Keratinocyte (primary cell): Measurements from ENCODE around the gene VCL.

Experiments used
- EZH2 ChIP-seq: IDR thresholded peaks from one replicate; pipeline ENCODE4 v1.6.1; 2012; ENCODE audit warnings: inconsistent platforms, mild to moderate bottlenecking, low read length, moderate library complexity
- TF ChIP-seq, protein P1 (sequence below), 3 experiments: IDR thresholded peaks in 1 of 3; conservative IDR thresholded peaks in 1 of 3; optimal IDR thresholded peaks in 1 of 3; 2 replicates in 2 of 3; 3 replicates in 1 of 3; pipeline versions ENCODE3 to v1.5.1; 2011; ENCODE audit warnings: low read length in 3 of 3, mild to moderate bottlenecking in 3 of 3, moderate library complexity in 2 of 3, control low read depth in 1 of 3, inconsistent platforms in 1 of 3; ENCODE audit not compliant: insufficient read depth in 2 of 3; ENCODE audit errors: extremely low read depth in 1 of 3

DNA sequence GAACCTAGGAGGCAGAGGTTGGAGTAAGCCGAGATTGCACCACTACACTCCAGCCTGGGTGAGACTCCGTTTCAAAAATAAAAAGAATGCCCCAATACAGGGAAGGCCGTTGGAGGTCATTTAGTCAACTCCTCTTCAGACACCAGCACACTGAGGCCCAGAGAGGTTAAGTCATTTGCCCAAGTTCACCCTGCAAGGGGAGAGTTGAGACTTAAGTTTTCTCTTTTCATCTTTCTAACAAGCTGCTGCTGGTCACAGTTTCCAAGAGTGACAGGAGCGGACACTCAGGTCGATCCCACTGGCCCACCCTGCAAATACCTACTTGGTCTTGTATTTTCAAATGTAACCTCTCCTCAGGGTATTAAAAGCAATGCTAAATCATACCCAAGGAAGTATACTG lies 30.4 kb upstream of the VCL start:
- TF ChIP-seq, protein P1, sequence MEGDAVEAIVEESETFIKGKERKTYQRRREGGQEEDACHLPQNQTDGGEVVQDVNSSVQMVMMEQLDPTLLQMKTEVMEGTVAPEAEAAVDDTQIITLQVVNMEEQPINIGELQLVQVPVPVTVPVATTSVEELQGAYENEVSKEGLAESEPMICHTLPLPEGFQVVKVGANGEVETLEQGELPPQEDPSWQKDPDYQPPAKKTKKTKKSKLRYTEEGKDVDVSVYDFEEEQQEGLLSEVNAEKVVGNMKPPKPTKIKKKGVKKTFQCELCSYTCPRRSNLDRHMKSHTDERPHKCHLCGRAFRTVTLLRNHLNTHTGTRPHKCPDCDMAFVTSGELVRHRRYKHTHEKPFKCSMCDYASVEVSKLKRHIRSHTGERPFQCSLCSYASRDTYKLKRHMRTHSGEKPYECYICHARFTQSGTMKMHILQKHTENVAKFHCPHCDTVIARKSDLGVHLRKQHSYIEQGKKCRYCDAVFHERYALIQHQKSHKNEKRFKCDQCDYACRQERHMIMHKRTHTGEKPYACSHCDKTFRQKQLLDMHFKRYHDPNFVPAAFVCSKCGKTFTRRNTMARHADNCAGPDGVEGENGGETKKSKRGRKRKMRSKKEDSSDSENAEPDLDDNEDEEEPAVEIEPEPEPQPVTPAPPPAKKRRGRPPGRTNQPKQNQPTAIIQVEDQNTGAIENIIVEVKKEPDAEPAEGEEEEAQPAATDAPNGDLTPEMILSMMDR (optimal IDR thresholded peaks at IDR 0.05 in 1 of 3, IDR thresholded peaks at IDR 0.05 in 1 of 3, conservative IDR thresholded peaks at IDR 0.05 in 1 of 3; ENCODE audit: extremely low read depth in 1 of 3, insufficient read depth in 2 of 3, low read length in 3 of 3), result no peak
- TF ChIP-seq EZH2, result no peak
